ENCODE measurements around the gene MRPL20. TPM values are rescaled to one million over a fixed set of nuclear protein-coding genes. Genes with fewer than 3 reads are reported as not detected.
"Not testable (repeated sequence)": the region's sequence is repeated elsewhere in the genome, so short reads cannot be mapped to it uniquely, and the experiment has no call there.

MRPL20 gene
- total and polyA plus RNA-seq, 3 experiments from 2014 or later = 198 to 208 (median 206) TPM

- no peak for DNase-seq
- Mint-ChIP-seq H3K27me3 (no peaks in the 10 kb centered on the region), H3K4me1 (peaks cover 2 to 13% (median 7%) of the 10 kb centered on the region in 3 donors), H3K9me3 (no peaks in the 10 kb centered on the region), H3K36me3 (peaks cover 10 to 74% (median 13%) of the 10 kb centered on the region in 3 donors), H3K4me3 (no peak overlapping the region), H3K27ac (peak overlapping the region in 1 of 8 donors; percentile 43)
- H3K4me1 ChIP-seq (ENCODE audit: insufficient read depth, low read length) = no peaks in the 10 kb centered on the region
- no peaks in the 10 kb centered on the region for H3K9me3 ChIP-seq (ENCODE audit: low read length)
- H3K36me3 ChIP-seq (ENCODE audit: insufficient read depth, low read length) = peaks cover 70% of the 10 kb centered on the region
- ChIA-PET CTCF (interaction anchor here (1.1 to 2.4 kb wide), 3 partner anchors 11 to 16 kb away, joined by 4 to 8 read pairs (median 4); partner anchors contain the start of genes AURKAIP1 and CCNL2), POLR2A (no interaction called here)
- no peaks in the 10 kb centered on the region for H3K27me3 ChIP-seq (ENCODE audit: insufficient read depth, low read length, poor library complexity, severe bottlenecking)
- H3K27ac ChIP-seq (ENCODE audit: low read depth, low read length) = no peak overlapping the region
- no peak overlapping the region for H3K4me3 ChIP-seq (ENCODE audit: low read length)
Measured at GRCh38 chr1:1388078-1388472, 19.0 kb downstream of the MRPL20 start.

GRCh38 chr1:1387098-1388077, 19.7 kb downstream of the MRPL20 start:
- CTCF ChIA-PET = interaction anchor here (1.1 to 1.7 kb wide), 2 partner anchors 12 kb away, joined by 4 read pairs; partner anchors contain the start of genes AURKAIP1 and CCNL2
- POLR2A ChIA-PET = no interaction called here
- Mint-ChIP-seq H3K4me3 (no peak overlapping the region), H3K27me3 (no peaks in the 10 kb centered on the region), H3K27ac (peak overlapping the region in 1 of 8 donors; percentile 43), H3K36me3 (peaks cover 10 to 67% (median 13%) of the 10 kb centered on the region in 3 donors), H3K9me3 (no peaks in the 10 kb centered on the region), H3K4me1 (peaks cover 2 to 7% (median 4%) of the 10 kb centered on the region in 3 donors)
- Histone ChIP-seq H3K4me1 (ENCODE audit: insufficient read depth, low read length) (no peaks in the 10 kb centered on the region), H3K4me3 (ENCODE audit: low read length) (no peak overlapping the region), H3K36me3 (ENCODE audit: insufficient read depth, low read length) (peaks cover 63% of the 10 kb centered on the region), H3K27me3 (ENCODE audit: insufficient read depth, low read length, poor library complexity, severe bottlenecking) (no peaks in the 10 kb centered on the region), H3K9me3 (ENCODE audit: low read length) (no peaks in the 10 kb centered on the region), H3K27ac (ENCODE audit: low read depth, low read length) (no peak overlapping the region)
- no peak for DNase-seq

- H3K36me3 ChIP-seq (ENCODE audit: insufficient read depth, low read length) = peaks cover 49% of the 10 kb centered on the region
- no peaks in the 10 kb centered on the region for H3K9me3 ChIP-seq (ENCODE audit: low read length)
- Mint-ChIP-seq H3K4me1 (peaks cover 0 to 3% (median 1%) of the 10 kb centered on the region in 3 donors), H3K27ac (no peak overlapping the region), H3K36me3 (peaks cover 9 to 53% (median 10%) of the 10 kb centered on the region in 3 donors), H3K4me3 (no peak overlapping the region), H3K27me3 (no peaks in the 10 kb centered on the region), H3K9me3 (no peaks in the 10 kb centered on the region)
- POLR2A ChIA-PET = interaction anchor here (1.3 kb wide), 1 partner anchor 14 kb away, joined by 3 read pairs; no protein-coding TSS in a partner anchor
- no peak for DNase-seq
- no peak overlapping the region for H3K27ac ChIP-seq (ENCODE audit: low read depth, low read length)
- H3K4me3 ChIP-seq (ENCODE audit: low read length) = no peak overlapping the region
- no peaks in the 10 kb centered on the region for H3K27me3 ChIP-seq (ENCODE audit: insufficient read depth, low read length, poor library complexity, severe bottlenecking)
- CTCF ChIA-PET = interaction anchor here (1.1 kb wide), 1 partner anchor 14 kb away, joined by 4 read pairs; the partner anchor contains the start of gene CCNL2
- H3K4me1 ChIP-seq (ENCODE audit: insufficient read depth, low read length) = no peaks in the 10 kb centered on the region
Measured at GRCh38 chr1:1385931-1386330, 21.2 kb downstream of the MRPL20 start.

DNA sequence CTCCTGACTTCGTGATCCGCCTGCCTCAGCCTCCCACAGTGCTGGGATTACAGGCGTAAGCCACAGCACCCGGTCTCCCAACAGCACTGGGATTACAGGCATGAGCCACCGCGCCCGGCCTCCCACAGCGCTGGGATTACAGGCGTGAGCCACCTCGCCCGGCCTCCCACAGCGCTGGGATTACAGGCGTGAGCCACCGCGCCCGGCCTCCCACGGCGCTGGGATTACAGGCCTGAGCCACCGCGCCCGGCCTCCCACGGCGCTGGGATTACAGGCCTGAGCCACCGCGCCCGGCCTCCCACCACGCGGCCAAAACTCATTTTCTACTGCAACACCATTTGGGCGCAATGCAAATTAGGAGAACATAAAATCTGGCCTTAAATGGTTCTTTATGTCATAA, 21.8 kb downstream of the MRPL20 start:
- peaks cover 44% of the 10 kb centered on the region for H3K36me3 ChIP-seq (ENCODE audit: insufficient read depth, low read length)
- H3K4me1 Mint-ChIP-seq; H3K9me3 ChIP-seq (ENCODE audit: low read length); H3K27ac ChIP-seq (ENCODE audit: low read depth, low read length); H3K9me3 Mint-ChIP-seq; H3K27ac Mint-ChIP-seq; H3K4me1 ChIP-seq (ENCODE audit: insufficient read depth, low read length); CTCF ChIA-PET; H3K4me3 Mint-ChIP-seq; H3K27me3 Mint-ChIP-seq; DNase-seq; H3K4me3 ChIP-seq (ENCODE audit: low read length); H3K27me3 ChIP-seq (ENCODE audit: insufficient read depth, low read length, poor library complexity, severe bottlenecking): not testable (repeated sequence)
- POLR2A ChIA-PET = interaction anchor here (1.3 kb wide), 1 partner anchor 15 kb away, joined by 3 read pairs; no protein-coding TSS in a partner anchor
- H3K36me3 Mint-ChIP-seq = peaks cover 5 to 47% (median 6%) of the 10 kb centered on the region in 3 donors

DNA sequence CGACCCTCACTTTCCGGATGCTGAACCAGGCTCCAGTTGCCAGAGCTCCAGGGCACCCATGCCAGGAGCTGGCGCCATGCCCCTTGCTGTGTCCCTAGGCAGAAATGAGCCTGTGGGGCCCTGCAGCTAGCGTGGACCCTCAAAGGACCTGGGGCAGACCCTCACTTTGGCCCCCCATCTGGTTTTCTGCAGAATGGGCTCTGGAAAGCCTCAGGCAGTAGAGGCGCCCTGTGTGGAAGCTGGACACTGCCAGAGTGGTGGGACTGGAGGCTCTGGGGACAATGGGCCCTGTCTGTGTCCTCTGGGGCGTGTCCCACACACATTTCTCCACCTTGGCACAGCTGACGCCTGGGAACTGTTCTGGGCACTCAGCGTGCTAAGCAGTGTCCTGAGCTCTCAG, 25.8 kb downstream of the MRPL20 start:
- DNase-seq = no peak
- POLR2A ChIA-PET = no interaction called here
- Histone ChIP-seq H3K27me3 (ENCODE audit: insufficient read depth, low read length, poor library complexity, severe bottlenecking) (no peaks in the 10 kb centered on the region), H3K9me3 (ENCODE audit: low read length) (no peaks in the 10 kb centered on the region), H3K4me3 (ENCODE audit: low read length) (no peak overlapping the region), H3K36me3 (ENCODE audit: insufficient read depth, low read length) (peaks cover 7% of the 10 kb centered on the region), H3K4me1 (ENCODE audit: insufficient read depth, low read length) (no peaks in the 10 kb centered on the region), H3K27ac (ENCODE audit: low read depth, low read length) (no peak overlapping the region)
- no peak overlapping the region for H3K4me3 Mint-ChIP-seq
- H3K4me1 Mint-ChIP-seq = peaks cover 0 to 3% (median 0%) of the 10 kb centered on the region in 3 donors
- no peak overlapping the region for H3K27ac Mint-ChIP-seq
- H3K27me3 Mint-ChIP-seq = no peaks in the 10 kb centered on the region
- H3K36me3 Mint-ChIP-seq = peaks cover 0 to 7% (median 0%) of the 10 kb centered on the region in 3 donors
- CTCF ChIA-PET = interaction anchor here (1.2 kb wide), 1 partner anchor 19 kb away, joined by 3 read pairs; no protein-coding TSS in a partner anchor
- no peaks in the 10 kb centered on the region for H3K9me3 Mint-ChIP-seq

DNA sequence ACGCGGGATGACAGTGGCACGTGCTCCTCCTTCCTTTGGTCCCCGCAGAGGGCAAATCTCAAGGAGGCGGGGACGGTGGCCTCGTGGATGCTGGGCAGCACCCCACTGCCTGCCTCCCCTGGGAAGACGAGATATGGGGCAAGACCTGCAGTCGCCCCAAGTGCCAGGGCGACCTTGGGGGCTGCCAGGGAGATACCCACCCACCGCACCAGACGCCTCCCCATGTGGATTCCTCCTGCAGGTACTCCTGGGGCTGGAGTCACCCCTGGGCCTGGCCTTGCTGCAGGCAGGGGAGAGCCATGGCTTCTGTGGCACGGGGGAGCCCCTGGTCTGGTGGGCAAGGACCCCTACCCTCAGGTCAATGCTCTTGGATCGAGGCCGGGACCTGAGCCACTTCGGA, 26.2 kb downstream of the MRPL20 start:
- no peaks in the 10 kb centered on the region for H3K27me3 ChIP-seq (ENCODE audit: insufficient read depth, low read length, poor library complexity, severe bottlenecking)
- peaks cover 3% of the 10 kb centered on the region for H3K36me3 ChIP-seq (ENCODE audit: insufficient read depth, low read length)
- Mint-ChIP-seq H3K4me3 (no peak overlapping the region), H3K36me3 (peaks cover 0 to 3% (median 0%) of the 10 kb centered on the region in 3 donors), H3K9me3 (no peaks in the 10 kb centered on the region), H3K4me1 (peaks cover 0 to 3% (median 3%) of the 10 kb centered on the region in 3 donors), H3K27ac (no peak overlapping the region), H3K27me3 (no peaks in the 10 kb centered on the region)
- H3K4me3 ChIP-seq (ENCODE audit: low read length) = no peak overlapping the region
- DNase-seq = no peak
- ChIA-PET CTCF (interaction anchor here (1.1 to 1.2 kb wide), 2 partner anchors 9 to 19 kb away, joined by 3 read pairs; no protein-coding TSS in a partner anchor), POLR2A (no interaction called here)
- H3K4me1 ChIP-seq (ENCODE audit: insufficient read depth, low read length) = peaks cover 4% of the 10 kb centered on the region
- H3K27ac ChIP-seq (ENCODE audit: low read depth, low read length) = no peak overlapping the region
- no peaks in the 10 kb centered on the region for H3K9me3 ChIP-seq (ENCODE audit: low read length)

- Histone ChIP-seq H3K27me3 (ENCODE audit: insufficient read depth, low read length, poor library complexity, severe bottlenecking) (no peaks in the 10 kb centered on the region), H3K4me3 (ENCODE audit: low read length) (no peak overlapping the region), H3K4me1 (ENCODE audit: insufficient read depth, low read length) (peaks cover 16% of the 10 kb centered on the region), H3K9me3 (ENCODE audit: low read length) (no peaks in the 10 kb centered on the region), H3K27ac (ENCODE audit: low read depth, low read length) (no peak overlapping the region), H3K36me3 (ENCODE audit: insufficient read depth, low read length) (no peaks in the 10 kb centered on the region)
- Mint-ChIP-seq H3K4me3 (peak overlapping the region in 2 of 7 donors; percentile 11 to 61), H3K4me1 (peaks cover 11 to 22% (median 14%) of the 10 kb centered on the region in 3 donors), H3K36me3 (peaks cover 0 to 15% (median 0%) of the 10 kb centered on the region in 3 donors), H3K27me3 (no peaks in the 10 kb centered on the region), H3K27ac (peak overlapping the region in 1 of 8 donors; percentile 32), H3K9me3 (no peaks in the 10 kb centered on the region)
- no peak for DNase-seq
- ChIA-PET CTCF (interaction anchor here (0.7 kb wide), 1 partner anchor 22 kb away, joined by 3 read pairs; no protein-coding TSS in a partner anchor), POLR2A (no interaction called here)
Measured at GRCh38 chr1:1377540-1378205, 29.4 kb downstream of the MRPL20 start.

Data from CD8-positive, alpha-beta memory T cell (primary cell).